GM19035 (cell line): ENCODE measurements around the gene ILF3.

Source experiments
- ATAC-seq: cut with Tn5 transposase; IDR thresholded peaks from one replicate; pipeline ENCODE4 v1.9.1; 2021; ENCODE audit not compliant: unreplicated experiment

ILF3 gene

DNA sequence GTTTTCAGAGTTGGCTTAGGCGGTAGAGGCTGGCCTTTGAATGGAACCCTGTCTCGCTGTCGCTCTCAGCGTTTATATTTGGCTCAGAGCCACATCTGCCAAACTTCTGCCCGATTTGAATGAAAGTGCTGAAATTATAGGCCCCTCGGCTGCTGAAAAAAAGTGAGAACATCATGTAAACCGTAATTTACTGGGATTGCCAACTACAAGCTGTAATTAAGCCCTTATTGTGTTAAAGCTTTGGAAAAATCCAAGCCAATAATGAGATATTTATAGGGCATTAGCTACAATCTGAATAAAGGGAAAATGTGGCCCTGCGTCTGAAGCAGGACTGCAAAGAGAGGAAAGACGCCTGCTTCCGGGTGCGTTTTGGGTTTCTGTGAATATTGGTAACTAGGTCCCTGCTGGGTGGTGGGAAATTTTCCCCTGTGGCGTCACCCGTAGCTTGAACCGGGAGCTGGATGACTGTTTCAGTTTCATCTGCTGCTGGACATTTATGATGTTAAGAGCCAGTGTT lies 73.6 kb downstream of the ILF3 start:
- no peak for ATAC-seq

DNA sequence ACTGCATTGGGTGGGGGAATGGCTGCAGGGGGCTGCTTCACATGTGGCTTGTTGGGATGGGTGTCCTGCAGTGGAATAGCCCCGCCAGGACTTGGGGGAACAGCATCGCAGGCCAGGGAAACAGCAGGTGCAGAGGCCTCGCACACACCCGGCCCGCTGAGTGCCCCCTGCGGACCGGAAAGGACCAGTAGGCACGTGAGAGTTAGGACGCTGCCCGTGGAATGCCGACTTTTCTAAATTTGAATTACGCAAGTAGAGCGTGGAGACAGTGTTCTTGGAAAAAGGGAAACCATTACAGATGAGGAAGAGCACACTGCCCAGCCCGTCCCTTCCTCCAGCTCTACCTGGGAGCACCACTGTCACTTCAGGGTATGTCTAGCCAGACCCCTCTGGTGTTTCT lies 75.3 kb downstream of the ILF3 start:
- no peak for ATAC-seq

DNA sequence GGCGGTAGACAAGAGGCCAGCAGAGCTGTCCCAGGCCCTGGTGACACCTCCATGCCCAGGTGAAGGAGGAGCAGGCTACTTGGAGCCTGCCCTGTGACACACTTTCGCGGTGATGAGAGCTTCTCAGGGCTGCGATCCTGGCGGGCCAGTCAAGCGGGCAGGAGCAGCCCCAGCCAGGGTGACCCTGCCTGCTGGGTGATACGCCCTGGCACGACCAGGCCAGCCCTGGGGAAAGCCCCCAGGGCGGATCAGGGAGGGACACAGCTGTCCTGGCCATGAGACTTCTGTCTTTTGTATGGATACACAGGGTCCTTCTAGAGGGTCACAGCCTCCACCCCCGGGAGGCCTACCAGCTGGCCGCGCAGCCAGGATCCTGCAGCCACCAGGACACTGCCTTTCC lies 76.8 kb downstream of the ILF3 start:
- no peak for ATAC-seq

DNA sequence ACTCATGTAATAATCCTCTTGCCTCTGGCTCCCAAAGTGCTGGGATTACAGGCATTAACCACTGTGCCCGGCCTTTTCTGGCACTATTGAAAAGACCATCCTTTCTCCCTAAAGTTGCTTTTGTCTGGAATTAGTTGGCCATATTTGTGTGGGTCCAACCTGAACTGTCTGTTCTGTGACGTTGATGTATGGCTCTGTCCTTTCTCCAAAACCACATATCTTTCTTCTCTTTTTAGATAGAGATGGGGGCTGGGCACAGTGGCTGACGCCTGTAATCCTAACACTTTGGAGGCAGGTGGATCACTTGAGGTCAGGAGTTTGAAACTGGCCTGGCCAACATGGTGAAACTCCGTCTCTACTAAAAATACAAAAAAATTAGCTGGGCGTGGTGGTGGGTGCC lies 81.6 kb downstream of the ILF3 start:
- ATAC-seq: no peak

DNA sequence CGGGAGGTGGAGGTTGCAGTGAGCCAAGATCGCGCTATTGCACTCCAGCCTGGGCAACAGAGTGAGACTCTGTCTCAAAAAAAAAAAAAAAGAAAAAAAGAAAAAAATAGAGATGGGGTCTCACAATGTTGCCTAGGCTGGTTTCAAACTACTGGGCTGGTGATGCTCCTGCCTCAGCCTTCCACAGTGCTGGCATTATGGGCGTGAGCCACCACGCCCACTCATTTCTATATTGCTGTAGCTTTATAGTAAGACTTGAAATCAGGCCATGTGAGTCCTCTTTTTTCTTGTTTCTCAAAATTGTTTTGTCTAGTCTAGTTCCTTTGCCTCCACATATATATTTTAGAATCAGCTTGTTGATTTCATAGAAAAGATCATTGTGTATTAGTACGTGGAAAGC lies 82.0 kb downstream of the ILF3 start:
- no peak for ATAC-seq

DNA sequence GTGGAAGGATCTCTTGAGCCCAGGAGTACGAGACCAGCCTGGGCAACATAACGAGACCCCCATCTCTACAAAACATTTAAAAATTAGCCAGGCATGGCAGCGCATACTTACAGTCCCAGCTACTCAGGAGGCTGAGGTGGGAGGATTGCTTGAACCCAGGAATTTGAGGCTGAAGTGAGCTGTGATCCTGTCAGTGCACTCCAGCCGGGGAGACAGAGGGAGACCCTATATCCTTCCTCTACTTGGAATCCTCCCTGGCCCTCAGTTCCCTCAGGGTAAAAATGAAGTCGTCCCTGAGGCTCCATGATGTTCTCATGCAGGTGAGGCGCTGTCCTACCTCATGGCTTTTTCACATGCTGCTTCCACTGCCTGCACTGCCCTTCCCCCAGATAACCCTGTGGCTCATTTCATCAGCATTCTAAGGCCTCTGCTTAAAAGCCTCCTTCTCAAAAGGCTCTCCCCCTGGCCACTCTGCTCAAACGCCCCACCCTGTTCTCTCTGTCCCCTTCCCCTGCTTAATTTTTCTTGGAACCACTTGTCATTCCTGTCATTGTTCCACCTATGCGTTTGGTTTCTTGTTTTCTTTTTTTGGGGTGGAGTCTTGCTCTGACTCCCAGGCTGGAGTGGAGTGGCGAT lies 82.9 kb downstream of the ILF3 start:
- ATAC-seq: no peak

DNA sequence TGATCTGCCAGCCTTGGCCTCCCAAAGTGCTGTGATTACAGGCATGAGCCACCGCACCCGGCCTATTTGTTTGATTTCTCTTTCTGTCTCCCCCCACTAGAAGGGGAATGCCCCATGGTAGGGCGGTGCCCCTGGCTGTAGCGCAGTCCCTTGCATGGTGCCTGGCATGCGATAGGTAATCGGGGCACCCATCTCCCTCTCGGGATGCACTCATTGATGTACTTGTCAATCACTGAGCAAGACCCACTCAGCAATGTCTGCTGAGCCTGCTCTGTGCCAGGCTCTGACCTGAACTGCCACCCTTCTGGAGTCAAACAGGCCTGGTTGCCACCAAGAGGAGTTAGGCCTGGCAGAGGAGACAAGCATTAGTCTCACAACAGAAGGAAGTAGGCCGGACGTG lies 83.6 kb downstream of the ILF3 start:
- no peak for ATAC-seq

DNA sequence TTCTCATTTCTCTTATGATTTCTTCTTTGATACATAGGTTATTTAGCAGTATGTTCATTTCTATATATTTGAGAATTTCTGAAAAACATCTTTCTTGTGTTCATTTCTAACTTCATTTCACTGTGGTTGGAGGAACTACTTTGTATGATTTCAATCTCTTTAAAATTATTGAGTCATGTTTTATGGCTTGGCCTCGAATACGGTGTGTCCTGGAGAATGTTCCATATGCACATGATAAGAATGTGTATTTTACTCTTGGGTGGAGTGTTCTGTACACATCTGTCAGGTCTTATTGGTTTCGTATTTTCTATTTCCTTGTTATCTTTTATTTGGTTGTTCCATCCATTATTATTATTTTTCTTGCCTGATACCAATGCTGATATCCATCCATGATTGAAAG lies 86.7 kb downstream of the ILF3 start:
- no peak for ATAC-seq
